COR-L47 (cell line): ENCODE results near the gene SEZ6.

Experiments used
- DNase-seq: peaks from one replicate; lab custom pipeline; 2025; lab: John Stamatoyannopoulos, UW

The SEZ6 gene

DNA sequence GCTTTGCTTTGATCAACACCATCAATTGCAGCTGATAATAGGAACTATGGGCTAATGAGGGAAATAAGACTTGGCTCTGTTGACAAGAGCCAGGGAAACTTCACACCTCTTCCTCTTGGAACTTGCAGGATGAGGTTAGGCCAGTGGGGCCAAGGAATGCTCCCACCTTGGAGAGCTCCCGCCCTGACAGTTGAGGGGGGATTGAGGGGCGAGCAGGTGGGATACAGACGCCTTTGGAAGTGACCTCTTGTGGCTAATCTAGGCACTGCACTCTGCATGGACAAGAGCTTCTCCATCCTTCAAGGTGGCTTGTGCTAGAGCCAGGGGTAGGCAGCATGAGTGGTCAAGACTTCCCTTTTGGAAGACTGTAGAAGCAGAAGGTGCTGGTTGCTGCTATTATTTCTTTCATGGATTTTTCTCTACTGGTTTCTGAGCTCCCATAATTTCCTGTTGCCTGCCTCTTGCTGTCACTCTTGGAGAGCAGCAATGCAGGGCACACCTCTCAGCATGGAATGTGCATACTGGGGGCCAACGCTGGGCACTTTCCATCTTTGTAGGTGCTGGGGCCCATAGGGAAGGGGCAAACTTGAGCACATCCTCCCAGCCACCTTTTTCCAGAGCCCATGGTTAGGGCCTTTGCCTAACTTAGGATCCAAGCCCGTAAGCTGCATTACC, 52.3 kb downstream of the SEZ6 start:
- peak; percentile 35 for DNase-seq

DNA sequence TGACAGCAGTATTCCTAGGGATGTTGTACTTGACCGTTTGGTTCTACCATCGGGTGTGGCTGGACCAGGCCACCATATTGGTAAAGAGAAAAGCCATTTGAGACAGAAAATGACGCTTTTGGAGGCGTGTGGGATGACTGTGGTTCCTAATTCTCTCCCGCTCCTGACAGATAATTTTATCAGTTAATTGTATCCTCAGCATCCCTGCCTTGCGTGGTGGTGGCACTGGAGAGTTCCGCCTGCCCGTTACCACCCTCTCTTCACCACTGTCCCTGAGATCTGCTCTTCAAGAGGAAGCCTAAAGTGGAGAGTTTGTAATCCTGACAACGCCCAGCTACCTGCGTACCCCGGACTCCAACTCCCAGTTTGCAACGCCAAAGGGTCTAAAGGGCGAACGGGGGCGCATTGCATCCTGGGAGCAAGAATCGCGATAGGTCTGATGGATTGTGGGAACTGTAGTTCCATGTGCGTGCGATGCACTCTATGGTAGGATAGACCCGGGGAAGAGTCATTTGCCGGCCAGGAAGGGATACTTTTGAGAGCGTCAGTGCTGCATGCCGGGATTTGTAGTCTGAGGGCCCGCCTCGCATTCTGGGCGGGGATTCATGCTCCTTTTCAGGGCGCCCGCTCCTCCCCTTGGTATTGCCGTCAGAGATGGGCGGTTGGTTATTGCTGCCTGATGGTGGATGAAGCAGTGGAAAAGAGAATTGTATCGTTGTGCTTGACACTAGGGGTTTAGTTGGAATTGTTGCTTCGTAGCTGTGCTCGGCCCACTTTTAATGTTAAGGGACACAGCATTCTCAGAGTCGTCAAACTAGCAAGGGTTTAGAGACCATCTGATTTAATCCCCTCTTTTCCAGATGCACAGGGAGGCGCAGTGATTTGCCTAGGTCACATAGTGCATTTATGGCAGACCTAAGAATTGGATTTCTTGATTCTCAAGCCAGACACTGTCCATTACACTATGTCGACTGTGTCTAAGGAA, 53.5 kb downstream of the SEZ6 start:
- peak; percentile 99 for DNase-seq

DNA sequence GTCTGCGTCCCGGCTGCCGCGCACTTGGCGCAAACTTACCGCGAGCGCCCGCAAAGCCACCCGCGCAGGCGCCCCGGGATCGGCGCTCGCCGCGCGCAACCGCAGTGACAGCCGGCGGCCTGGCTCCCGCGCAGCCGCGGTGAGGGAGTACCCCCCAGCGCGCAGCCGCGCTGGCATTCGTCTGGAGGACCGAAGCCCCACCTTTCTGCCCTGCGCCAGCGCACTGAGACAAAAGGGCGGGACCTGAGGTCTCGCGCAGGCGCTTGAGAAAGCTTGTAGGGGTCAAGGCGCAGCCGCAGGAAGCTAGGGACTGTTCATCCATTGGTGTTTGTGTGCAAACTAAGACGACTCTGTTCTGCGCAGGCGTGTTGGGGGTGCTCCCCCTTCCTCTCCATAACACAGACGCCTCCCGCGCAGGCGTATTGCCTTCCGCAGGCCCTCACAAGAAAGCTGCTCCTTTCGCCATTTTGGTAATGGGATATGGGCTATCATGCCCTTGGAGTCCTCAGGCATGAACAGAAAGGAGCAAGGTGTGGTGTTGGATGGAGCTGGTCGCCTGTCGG, 54.3 kb downstream of the SEZ6 start, which contains the start of gene PHF12:
Gene PHF12, minus strand, starts transcription at position 91 of the 563 bp plus-strand sequence. CDS start 558 bp downstream, outside the sequence.
- peak; percentile 100 for DNase-seq

DNA sequence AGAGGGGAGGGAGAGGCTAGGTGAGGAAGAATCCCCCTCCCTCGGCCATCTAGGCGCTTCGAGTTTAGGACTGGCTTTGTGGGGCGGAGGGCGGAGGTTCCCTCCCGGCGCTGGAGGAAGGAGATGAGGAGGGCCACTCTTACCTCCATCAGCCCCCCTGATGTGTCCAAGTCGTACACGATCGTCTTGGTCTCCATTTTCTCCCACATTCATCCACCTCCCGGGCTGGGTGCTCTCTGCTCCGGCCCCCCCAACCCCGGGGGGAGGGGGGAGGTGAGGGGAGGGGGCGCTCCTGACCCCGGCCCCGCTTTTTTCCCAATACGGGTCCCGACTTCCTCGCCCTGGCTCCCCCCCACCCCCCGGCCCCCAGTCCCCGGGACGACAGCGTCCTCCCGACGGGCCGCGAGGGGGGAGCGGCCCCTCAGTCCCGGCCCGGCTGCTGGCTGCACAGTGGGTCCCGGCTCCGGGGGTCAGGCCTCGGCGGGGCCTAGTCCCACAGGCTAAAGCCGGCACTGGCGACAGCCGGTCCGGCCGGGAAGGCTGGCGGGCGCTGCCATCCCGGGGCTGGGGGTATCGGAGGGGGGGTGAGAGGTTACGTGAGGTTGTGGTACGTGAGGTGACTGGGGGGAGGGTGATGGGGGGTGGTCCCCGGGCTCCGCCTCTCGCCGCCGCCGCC, 54.9 kb downstream of the SEZ6 start:
- DNase-seq, result no peak

DNA sequence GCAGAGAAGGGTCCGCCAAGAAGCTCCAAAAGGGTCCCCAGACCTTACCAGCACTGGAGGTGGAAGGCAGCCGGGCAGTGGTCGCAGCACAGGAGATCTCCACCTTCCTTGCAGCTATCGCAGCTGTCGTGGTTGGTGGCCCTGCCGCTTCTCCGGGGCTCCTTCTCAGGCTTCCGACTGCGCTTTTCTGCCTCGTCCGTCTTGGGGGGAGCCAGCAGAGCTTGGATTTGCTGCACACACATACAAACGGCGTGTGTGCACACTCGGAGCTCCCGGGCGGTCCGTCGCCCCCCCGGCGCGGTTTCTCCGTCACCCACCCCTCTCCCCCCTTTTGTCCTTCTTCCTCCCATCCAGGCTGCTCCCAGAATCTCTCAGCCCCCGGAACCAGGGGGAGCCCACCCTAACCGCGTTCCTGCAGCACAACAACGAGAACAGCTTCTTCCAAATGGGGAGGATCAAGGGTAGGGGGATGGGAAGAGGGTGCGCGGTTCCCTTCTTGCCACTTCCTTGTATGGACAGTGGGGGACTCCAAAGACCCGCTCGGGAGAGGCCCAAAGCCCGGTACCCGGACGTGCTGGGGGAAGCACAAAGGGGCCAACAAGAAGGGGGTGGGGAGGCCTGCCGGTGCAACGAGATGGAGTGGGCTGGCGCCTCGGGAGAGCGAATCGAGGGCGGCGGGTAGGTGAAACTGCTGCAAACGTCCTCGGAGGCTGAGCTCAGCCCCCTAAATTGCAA, 55.6 kb downstream of the SEZ6 start:
- DNase-seq, result peak; percentile 58

DNA sequence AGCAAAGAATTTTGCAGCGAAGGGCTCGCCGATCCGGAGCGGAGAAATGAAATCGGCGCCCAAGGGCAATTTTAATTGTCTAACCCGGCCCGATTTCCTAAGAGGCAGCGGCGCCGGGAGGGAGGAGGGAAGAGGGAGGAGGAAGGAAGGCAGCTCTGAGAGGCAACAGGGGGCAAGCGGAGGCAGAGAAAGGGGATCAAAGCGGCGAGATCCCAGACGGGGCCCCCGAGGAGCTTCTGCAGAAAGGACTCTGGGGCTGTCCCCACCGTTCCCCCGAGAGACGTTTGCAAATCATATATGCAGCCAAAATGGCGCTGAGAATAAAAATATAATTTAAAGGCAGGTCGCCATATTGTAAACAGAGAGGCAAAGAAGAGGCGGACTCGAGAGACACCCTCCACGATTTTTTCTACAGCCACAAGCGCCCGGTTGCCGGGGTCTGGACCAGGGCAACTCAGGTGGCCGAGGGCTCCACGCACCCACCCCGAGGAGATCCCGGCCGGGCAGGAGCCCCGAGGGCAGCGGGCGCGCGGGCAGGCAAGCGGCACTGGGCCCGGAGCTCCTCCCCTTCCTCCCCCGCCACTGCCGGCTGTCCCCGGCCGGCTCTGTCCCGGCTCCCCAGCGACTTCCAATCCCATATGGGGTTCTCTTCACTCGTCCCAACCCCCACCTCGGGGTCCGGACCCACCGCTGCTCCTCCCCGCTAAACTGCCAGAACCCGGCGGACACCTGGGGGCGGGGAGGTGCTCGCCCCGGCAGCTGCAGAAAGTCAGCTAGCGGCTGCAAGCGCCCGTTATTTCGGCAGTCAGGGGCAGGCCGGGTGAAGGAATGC, 56.4 kb downstream of the SEZ6 start:
- no peak for DNase-seq

DNA sequence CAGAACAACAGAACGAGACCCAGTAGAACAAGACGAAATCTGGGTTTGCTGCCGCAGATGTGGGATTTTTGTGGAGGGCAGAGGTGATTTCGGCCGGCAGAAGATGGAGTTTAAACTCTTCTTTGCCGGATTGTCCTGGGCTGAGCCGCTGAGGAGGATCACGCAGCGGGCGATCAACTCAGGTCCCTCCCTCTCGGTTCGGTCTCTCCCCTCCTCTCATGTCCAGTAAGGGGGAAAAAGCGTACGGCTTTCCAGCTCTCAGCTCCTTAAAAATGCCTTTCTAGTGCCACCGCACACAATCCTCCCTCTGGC, 57.0 kb downstream of the SEZ6 start:
- no peak for DNase-seq

DNA sequence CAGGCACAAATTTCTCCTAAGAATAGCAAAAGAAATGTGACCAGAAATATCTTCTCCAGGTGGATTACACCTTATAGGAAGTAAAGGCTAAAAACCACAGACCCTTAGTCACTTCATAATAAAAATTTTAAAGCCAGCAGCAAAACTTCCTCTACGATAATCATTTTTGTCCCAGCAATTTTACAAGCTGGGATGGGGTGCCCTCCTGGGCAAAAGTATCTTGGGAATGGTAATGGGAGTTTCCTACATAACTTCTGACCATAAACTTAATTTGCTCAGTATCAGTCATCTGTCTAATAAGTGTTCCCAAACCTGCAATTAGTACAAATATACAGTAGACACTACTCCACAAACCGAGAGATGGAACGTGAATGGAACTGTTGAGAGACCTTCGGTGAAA, 57.5 kb downstream of the SEZ6 start:
- DNase-seq, result no peak

DNA sequence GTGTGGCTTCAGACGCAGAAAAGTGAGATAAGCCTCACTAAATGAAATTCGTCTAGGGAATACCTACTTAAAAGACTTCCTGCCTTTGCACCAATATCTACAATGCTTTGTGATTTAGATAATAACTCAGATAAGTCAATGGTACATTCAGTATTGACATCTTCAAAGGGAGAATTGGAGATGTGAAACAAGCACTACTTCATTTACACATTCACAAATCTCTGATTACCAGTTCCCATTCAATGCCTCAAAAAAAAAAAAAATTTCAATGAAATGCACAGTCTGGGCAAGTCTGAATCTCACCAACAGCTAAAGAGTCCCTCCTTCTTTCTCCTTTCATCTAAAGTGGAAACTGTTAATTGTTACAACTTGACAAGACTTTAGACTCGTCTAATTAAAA, 58.2 kb downstream of the SEZ6 start:
- DNase-seq, result no peak

DNA sequence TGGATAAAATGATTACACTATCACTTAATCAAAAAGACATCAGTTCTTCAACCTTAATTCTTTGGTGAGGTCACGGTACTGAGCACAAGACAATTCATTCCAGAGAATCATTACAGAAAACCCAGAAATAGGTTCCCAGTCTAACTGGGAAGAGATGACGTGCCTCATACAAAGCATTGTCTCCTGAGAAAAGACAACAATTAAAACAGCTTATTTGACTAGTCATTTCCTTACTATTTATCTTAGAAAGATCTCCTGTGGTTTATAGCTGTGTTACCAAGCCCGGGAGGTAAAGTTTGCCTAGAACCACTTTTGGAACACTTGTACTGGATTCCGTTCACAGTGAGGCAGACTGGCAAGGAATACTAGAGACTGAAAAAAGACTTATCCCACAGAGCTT, 59.6 kb downstream of the SEZ6 start:
- no peak for DNase-seq

DNA sequence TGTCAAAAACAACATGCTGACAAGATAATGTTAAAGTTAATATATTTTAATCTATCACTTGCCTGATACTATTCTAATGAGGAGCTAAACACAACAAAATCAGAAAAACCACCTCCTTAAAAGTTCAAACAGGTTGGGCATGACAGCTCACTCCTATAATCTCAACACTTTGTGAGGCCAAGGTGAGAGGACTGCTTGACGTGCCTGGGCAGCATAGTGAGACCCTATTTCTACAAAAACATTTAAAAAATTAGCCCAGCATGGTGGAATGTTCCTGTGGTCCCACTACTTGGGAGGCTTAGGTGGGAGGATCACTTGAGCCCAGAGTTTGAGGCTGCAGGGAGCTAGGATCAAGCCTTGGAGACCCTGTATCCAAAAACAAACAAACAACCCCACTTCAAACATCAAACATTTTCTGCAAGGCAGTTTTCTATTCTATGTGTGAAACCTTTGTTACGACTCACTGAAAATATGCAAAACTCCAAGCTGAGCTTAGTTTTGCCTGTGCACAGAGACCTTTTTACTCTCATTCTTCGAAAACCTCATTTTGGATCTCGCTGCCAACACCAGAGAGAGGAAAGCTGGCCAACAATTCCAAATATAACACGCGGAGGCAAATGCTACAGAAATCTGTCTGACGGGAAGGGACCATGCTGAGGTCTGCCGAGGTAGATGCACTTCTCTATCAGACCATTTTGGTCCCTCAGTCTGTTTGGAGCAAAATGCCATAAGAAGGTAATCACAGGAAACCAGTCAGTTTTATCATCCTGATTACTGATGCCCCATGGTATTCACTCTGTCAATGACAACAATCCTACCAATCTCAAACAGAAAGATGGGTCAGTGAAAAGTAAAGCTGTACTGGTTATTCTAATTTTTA, 60.7 kb downstream of the SEZ6 start:
- no peak for DNase-seq

DNA sequence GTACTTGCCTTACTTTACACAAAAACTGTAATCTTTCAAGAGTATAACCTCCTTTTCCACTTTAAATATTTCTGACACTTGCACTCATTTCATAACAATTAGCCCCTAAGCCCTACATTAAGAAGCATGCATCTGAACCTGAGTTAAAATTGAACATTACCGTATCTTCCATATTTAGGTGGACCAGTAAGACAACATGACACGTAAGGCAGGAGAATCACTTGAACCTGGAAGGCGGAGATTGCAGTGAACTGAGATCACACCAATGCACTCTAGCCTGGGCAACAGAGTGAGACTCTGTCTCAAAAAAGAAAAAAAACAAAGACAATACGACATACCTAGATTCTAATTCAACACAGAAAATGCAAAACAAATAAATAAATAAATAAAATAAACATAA, 61.5 kb downstream of the SEZ6 start:
- DNase-seq, result no peak

DNA sequence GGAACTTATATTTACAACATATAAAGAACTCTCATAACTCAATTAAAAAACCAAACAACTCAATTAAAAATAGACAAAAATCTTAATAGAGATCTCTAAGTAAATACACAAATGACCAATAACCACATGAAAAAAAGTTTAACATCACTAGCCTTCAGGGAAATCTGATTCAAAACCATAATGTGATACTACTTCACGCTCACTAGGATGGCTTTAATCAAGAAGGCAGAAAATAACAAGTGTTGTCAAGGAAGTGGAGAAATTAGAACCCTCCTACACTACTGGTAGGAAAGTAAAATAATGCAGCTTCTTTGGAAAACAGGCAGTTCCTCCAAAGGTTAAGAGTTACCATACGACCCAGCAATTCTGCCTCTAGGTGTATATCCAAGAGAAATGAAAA, 62.9 kb downstream of the SEZ6 start:
- DNase-seq, result no peak

DNA sequence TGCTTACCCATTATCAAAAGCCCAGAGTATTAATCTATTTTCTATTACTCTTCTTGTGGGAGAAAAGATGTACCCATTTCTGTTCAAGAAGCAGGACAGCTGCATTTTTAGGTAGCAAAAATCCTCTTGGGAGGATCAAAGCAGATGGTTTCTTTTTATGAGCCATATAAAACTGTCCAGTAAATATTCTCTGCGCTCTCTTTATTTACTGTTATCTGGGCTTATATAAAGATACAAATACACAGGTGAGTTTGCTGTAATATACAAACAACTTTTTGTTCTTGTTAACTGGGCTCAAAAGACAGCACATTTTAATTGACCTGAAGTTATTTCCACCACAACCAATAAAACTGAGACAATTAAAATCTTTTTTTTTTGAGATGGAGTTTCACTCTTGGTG, 64.6 kb downstream of the SEZ6 start:
- no peak for DNase-seq

DNA sequence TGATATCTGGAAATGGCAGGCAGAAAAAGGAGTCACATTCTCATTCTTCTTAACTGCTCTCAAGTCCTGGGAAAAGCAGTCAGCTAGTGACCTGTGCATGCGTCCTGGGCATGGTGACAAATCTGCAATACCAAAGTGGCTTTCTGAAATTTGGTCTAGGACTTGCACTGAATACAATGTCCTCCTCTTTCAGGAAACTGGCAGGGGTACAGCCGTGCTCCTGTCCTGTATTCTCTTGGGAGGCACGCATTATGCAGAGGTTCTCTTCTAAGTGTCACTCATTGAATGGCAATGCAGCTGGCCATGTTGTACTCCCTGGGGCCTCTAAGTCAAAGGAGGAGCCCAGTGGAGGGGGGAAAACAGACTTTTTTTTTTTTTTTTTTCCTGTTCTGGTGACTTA, 65.2 kb downstream of the SEZ6 start:
- DNase-seq, result no peak

DNA sequence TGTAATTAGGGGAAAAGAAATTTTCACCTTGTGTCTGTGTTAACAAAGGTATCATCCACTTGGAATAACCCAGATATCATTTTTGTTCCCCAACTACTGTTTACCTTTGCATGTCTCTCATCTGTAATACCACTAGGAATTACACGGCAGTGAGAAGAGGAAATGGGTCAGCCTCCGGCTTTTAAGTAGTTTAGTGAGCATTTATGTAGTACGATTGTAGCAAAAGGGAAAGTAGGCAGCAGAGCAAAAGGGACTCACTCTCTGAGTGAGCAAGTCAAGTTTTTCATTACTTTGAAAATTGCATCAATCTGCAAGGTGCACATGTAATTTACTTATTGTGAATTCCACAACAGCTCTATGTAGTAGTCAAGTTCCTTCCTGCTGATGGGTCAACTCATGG, 65.7 kb downstream of the SEZ6 start:
- no peak for DNase-seq

DNA sequence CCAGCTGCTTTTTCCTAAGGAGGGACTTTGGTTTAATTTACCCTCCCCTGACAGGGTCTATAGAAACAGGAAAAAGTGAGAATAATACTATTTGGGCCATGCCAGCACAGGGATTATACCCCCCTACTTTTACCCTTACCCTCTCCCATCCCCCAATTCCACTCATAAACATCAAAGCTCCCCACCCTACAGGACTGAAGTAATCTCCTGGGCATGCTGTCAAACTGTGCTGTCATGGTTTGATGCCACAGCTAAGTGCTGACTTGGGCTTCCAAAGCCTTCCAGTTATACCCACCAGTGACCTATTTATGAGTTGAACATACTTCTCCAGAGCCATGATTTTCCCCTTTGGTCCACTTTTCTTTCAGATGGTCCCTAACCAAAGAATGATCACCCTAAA, 67.3 kb downstream of the SEZ6 start:
- DNase-seq, result no peak

DNA sequence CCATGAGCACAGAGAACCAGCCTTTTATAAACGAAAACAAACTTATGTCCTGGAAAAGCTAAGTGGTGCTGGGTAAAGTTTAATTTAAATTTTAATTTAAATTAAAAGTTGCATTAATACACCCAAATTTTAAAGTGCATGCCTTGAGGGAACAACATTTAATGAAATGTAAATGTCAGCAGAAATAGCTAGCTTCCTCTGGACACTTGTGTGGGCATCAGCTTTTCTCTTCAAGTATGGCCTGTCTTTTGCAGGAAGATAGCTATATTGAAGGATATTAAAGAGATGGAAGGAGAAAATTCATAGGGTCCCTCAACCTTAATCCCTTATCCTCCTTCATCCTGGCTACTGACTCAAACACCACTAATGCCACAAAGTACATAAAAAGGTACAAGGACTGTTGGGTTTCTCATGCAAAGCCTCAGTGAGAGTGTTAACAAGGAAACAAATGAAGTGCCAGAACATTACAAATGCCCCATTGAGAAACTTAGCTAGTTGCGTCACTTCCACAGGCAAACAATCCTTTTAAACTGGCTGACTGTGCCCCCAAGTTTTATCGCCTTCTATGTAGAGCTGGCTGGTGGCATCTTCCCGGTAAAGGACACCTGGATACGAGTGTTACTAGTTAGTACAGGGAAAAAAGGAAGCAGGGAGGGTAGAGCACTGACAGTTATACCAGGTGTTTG, 68.6 kb downstream of the SEZ6 start:
- DNase-seq, result no peak

DNA sequence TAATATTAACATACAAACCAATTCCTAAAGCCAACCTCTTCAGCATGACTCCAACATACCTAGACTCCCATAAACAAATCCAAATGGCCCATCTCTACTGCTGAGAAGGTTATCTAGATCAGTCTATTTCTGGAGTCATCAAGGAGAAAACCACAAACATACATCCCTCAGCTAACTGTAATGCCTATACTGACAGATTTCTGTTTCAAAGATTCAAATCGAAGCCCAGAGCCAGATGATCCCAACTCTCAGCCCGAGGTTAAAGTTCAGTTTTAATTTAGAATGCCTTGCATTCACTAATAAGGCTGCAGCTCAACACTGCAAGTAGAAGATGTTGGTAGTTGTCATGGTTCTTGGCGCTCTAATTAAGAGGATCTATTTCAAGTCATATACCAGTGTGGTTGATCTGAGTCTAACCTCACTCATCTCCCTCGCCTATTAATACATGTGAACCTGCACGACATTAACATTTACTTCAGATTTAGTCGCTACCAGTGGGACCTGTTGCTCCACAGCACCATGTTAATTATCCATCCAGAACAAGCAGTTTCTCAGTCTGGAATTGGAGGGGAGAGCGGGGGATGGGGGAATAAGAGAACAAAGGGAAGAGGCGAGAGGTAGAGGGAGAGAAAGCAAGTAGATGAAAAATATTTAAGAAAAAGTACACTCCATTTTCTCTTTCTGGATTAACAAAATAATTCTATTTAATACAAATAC, 69.9 kb downstream of the SEZ6 start:
- DNase-seq, result no peak
